SK-N-SH (cell line): ENCODE results near the gene PRKAR1A. TPM values are rescaled to one million over a fixed set of nuclear protein-coding genes. Genes with fewer than 3 reads are reported as not detected.

ENCODE experiments used
- CTCF ChIA-PET: fragments of 300-600, 350-600 bp; formaldehyde crosslinking; extraction: SDS; loops from one replicate; lab custom pipeline; 2021; lab: Yijun Ruan, JAX
- POLR2A ChIA-PET: fragments of 350-600 bp; sonication (Branson Sonifier 250); formaldehyde crosslinking; extraction: SDS; loops from one replicate; lab custom pipeline; 2020; ENCODE audit warnings: antibody characterized with exemption, inconsistent platforms; lab: Yijun Ruan, JAX
- DNase-seq: peaks from one replicate; pipeline ENCODE4 v3.0.0; 2012
- H2AFZ ChIP-seq: fragments of 200-600 bp; sonication (generic); 2 replicates; pipeline ENCODE4 v1.8.1; 2016; ENCODE audit warnings: antibody characterized with exemption, mild to moderate bottlenecking, low read depth
- H3F3A ChIP-seq: fragments of 200-600 bp; sonication (generic); replicated peaks from 2 replicates; pipeline ENCODE3; 2016; ENCODE audit warnings: antibody characterized with exemption, mild to moderate bottlenecking; ENCODE audit not compliant: insufficient read depth
- H3K27ac ChIP-seq, 2 experiments: fragments of 200-500 bp in 1 of 2; fragments of 200-600 bp in 1 of 2; sonication (Bioruptor generic) in 1 of 2; sonication (generic), shearing (Covaris generic) in 1 of 2; 2 replicates each; pipeline versions ENCODE4 v1.5.1 to v1.6.1; 2014 to 2016; ENCODE audit warnings: low read depth in 2 of 2, inconsistent platforms in 1 of 2, low read length in 1 of 2, mild to moderate bottlenecking in 1 of 2, mixed read lengths in 1 of 2
- H3K27me3 ChIP-seq: fragments of 200-600 bp; sonication (generic), shearing (Covaris generic); 2 replicates; pipeline ENCODE4 v1.6.1; 2016; ENCODE audit warnings: mixed run types; ENCODE audit not compliant: insufficient read depth
- H3K36me3 ChIP-seq, 2 experiments: fragments of 200-500 bp in 1 of 2; fragments of 200-600 bp in 1 of 2; sonication (Bioruptor generic) in 1 of 2; sonication (generic) in 1 of 2; replicated peaks in 1 of 2; 2 replicates each; pipeline versions ENCODE3 to v1.5.1; 2014 to 2016; ENCODE audit warnings: low read length in 1 of 2, mild to moderate bottlenecking in 1 of 2; ENCODE audit not compliant: insufficient read depth in 2 of 2, control insufficient read depth in 1 of 2
- H3K4me1 ChIP-seq, 2 experiments: fragments of 200-500 bp in 1 of 2; fragments of 200-600 bp in 1 of 2; sonication (Bioruptor generic) in 1 of 2; sonication (generic), shearing (Covaris generic) in 1 of 2; 2 replicates each; pipeline versions ENCODE4 v1.5.1 to v1.6.1; 2014 to 2016; ENCODE audit warnings: low read depth in 1 of 2, low read length in 1 of 2, mixed run types in 1 of 2; ENCODE audit not compliant: insufficient read depth in 2 of 2, control insufficient read depth in 1 of 2
- H3K4me2 ChIP-seq: fragments of 200-600 bp; sonication (generic), shearing (Covaris generic); 2 replicates; pipeline ENCODE4 v1.6.1; 2017; ENCODE audit warnings: mixed run types
- H3K4me3 ChIP-seq, 2 experiments: fragments of 200-500 bp in 1 of 2; fragments of 200-600 bp in 1 of 2; sonication (Bioruptor generic) in 1 of 2; sonication (generic), shearing (Covaris generic) in 1 of 2; 2 replicates each; pipeline versions ENCODE4 v1.5.1 to v1.8.1; 2014 to 2016; ENCODE audit warnings: low read depth in 2 of 2, inconsistent platforms in 1 of 2, low read length in 1 of 2, mild to moderate bottlenecking in 1 of 2, mixed read lengths in 1 of 2, moderate library complexity in 1 of 2
- H3K79me2 ChIP-seq: fragments of 200-600 bp; sonication (generic); 2 replicates; pipeline ENCODE4 v1.8.1; 2017; ENCODE audit warnings: mild to moderate bottlenecking; ENCODE audit not compliant: insufficient read depth
- H3K9ac ChIP-seq: fragments of 200-600 bp; sonication (generic); 2 replicates; pipeline ENCODE4 v1.6.1; 2017; ENCODE audit warnings: mixed run types
- H3K9me2 ChIP-seq: fragments of 200-600 bp; sonication (generic); 2 replicates; pipeline ENCODE4 v1.6.1; 2017; ENCODE audit warnings: mixed run types
- H3K9me3 ChIP-seq: fragments of 200-600 bp; sonication (generic); 2 replicates; pipeline ENCODE4 v1.6.1; 2017; ENCODE audit warnings: mixed run types, mild to moderate bottlenecking, moderate library complexity
- H4K20me1 ChIP-seq: fragments of 200-600 bp; sonication (generic); 2 replicates; pipeline ENCODE4 v1.6.1; 2017; ENCODE audit warnings: mild to moderate bottlenecking, mixed run types; ENCODE audit not compliant: insufficient read depth
- CTCF ChIP-seq: fragments of 200-600 bp; sonication (generic); IDR thresholded peaks from 2 replicates; pipeline ENCODE4 v1.6.1; 2017; ENCODE audit warnings: antibody characterized with exemption, mild to moderate bottlenecking, moderate library complexity
- EP300 ChIP-seq, 2 experiments: IDR thresholded peaks; 2 replicates each; pipeline versions ENCODE4 v1.4.0 to v1.6.1; 2012; ENCODE audit warnings: borderline replicate concordance in 1 of 2, low read depth in 1 of 2, low read length in 1 of 2
- EZH2phosphoT487 ChIP-seq: fragments of 200-600 bp; sonication (generic); IDR thresholded peaks from 2 replicates; pipeline ENCODE4 v1.6.1; 2017; ENCODE audit warnings: low read depth, mixed run types, mild to moderate bottlenecking, antibody characterized with exemption, moderate library complexity, borderline replicate concordance
- FOXM1 ChIP-seq: IDR thresholded peaks from 2 replicates; pipeline ENCODE4 v1.4.0; 2012; ENCODE audit warnings: low read depth, mild to moderate bottlenecking
- GABPA ChIP-seq: IDR thresholded peaks from 2 replicates; pipeline ENCODE4 v1.4.0; 2012; ENCODE audit warnings: low read depth, mild to moderate bottlenecking
- GATA2 ChIP-seq: sonication (generic); formaldehyde crosslinking; IDR thresholded peaks from 2 replicates; pipeline ENCODE4 v1.5.0; 2020; ENCODE audit warnings: mild to moderate bottlenecking, missing genetic modification reagents
- JUND ChIP-seq: IDR thresholded peaks from 2 replicates; pipeline ENCODE4 v1.4.0; 2012
- NFIC ChIP-seq: IDR thresholded peaks from 2 replicates; pipeline ENCODE4 v1.4.0; 2012; ENCODE audit warnings: borderline replicate concordance
- NRF1 ChIP-seq: IDR thresholded peaks from 2 replicates; pipeline ENCODE4 v1.6.1; 2012; ENCODE audit warnings: low read depth, mild to moderate bottlenecking, low read length
- PBX3 ChIP-seq: IDR thresholded peaks from 2 replicates; pipeline ENCODE4; 2012
- RAD21 ChIP-seq: IDR thresholded peaks from 2 replicates; pipeline ENCODE4 v1.6.1; 2012; ENCODE audit warnings: mild to moderate bottlenecking, low read length
- RCOR1 ChIP-seq: fragments of 150-350 bp; IDR thresholded peaks from 2 replicates; pipeline ENCODE4 v1.6.1; 2017; ENCODE audit warnings: antibody characterized with exemption, low read length
- RXRA ChIP-seq: IDR thresholded peaks from 2 replicates; pipeline ENCODE4 v1.4.0; 2012; ENCODE audit warnings: low read depth, mild to moderate bottlenecking, borderline replicate concordance
- SIN3A ChIP-seq: IDR thresholded peaks from 2 replicates; pipeline ENCODE4 v1.6.1; 2012; ENCODE audit warnings: low read depth, mild to moderate bottlenecking, low read length, moderate library complexity, borderline replicate concordance
- TCF12 ChIP-seq: IDR thresholded peaks from 2 replicates; pipeline ENCODE4 v1.4.0; 2012
- WGBS: methylation state at CpG from one replicate; pipeline ENCODE4 v1.1.6; 2017; ENCODE audit warnings: low lambda C conversion rate; 5-methylcytosine and 5-hydroxymethylcytosine counted together
- polyA plus RNA-seq, 3 experiments: library from polyadenylated mRNA; depleted of rRNA; stranded (reverse); fragments of >200 nt; gene quantifications; 2 replicates each; pipeline ENCODE4 v1.2.3, GENCODE V29; 2012
- TF ChIP-seq, protein P1 (sequence below): IDR thresholded peaks from 2 replicates; pipeline ENCODE4 v1.4.0; 2012; ENCODE audit warnings: low read depth, borderline replicate concordance

PRKAR1A gene
- polyA plus RNA-seq, 1 of the 3 experiments (the other 2 are of a cell fraction) = 195 TPM

DNA sequence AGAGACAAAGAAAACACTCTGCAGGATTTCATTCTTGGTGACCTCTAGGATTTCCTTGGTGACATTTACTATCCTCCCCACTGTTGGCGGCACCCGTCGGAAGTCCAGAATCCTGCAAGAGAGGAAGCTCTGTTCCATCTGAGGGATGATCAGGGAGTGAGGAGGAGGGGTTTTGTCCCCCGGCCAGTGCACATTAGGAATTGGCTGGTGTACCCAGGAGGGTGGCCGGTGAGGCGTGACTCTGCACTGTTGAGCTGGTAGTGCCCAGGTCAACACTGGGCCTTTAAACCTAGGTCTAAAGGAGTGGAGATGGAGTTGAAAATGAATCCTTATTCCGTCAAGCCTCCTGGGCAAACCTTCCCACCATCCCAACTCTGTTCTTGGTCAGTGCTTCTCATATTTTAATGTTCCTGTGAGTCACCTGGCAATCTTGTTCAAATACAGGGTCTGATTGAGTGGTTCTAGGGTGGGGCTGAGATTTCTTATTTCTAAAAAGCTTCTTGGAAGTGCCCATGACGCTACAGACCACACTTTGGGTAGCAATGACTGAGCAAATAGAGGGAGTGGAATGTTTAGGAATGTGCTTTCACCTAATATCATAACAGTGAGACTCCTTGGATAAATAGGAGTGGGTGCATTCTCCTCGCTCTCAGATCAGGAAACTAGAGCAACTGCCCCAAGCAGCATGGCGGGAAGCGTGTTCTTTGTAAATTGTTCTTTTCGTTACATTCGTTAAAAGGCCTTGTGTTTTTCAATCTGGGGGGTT is 30.7 kb downstream of the PRKAR1A start:
- 95% methylated on average over 13 of the region's 13 CpGs for WGBS
- CTCF ChIA-PET = interaction anchor here (1.2 kb wide), 1 partner anchor 9 kb away, joined by 3 read pairs; no protein-coding TSS in a partner anchor
- no peak for DNase-seq
- Histone ChIP-seq H3K36me3 (peaks cover 0 to 27% of the 10 kb centered on the region in 2 experiments), H3K4me1 (no peaks in the 10 kb centered on the region), H3K9ac (no peak overlapping the region), H3K9me3 (no peaks in the 10 kb centered on the region), H3K27me3 (no peaks in the 10 kb centered on the region), H3K27ac (no peak overlapping the region), H3K79me2 (no peaks in the 10 kb centered on the region), H3K4me2 (no peak overlapping the region), H3K9me2 (no peaks in the 10 kb centered on the region), H4K20me1 (no peaks in the 10 kb centered on the region), H3K4me3 (no peak overlapping the region), H3F3A (no peaks in the 10 kb centered on the region), H2AFZ (no peak overlapping the region)
- POLR2A ChIA-PET = interaction anchor here (0.9 kb wide), 1 partner anchor 295 kb away, joined by 3 read pairs; the partner anchor contains the start of gene AMZ2
- no peak for TF ChIP-seq EP300 (IDR thresholded peaks at IDR 0.05; ENCODE audit: borderline replicate concordance in 1 of 2, low read depth in 1 of 2, low read length in 1 of 2)
- no peak for TF ChIP-seq TCF12
- TF ChIP-seq PBX3 = no peak
- no peak for TF ChIP-seq CTCF
- no peak for TF ChIP-seq RXRA
- TF ChIP-seq GATA2 = no peak
- TF ChIP-seq, protein P1, sequence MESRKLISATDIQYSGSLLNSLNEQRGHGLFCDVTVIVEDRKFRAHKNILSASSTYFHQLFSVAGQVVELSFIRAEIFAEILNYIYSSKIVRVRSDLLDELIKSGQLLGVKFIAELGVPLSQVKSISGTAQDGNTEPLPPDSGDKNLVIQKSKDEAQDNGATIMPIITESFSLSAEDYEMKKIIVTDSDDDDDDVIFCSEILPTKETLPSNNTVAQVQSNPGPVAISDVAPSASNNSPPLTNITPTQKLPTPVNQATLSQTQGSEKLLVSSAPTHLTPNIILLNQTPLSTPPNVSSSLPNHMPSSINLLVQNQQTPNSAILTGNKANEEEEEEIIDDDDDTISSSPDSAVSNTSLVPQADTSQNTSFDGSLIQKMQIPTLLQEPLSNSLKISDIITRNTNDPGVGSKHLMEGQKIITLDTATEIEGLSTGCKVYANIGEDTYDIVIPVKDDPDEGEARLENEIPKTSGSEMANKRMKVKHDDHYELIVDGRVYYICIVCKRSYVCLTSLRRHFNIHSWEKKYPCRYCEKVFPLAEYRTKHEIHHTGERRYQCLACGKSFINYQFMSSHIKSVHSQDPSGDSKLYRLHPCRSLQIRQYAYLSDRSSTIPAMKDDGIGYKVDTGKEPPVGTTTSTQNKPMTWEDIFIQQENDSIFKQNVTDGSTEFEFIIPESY = no peak
- no peak for TF ChIP-seq SIN3A
- TF ChIP-seq FOXM1 = no peak
- no peak for TF ChIP-seq RCOR1
- TF ChIP-seq NRF1 = no peak
- no peak for TF ChIP-seq NFIC
- TF ChIP-seq EZH2phosphoT487 = no peak
- TF ChIP-seq RAD21 = no peak
- no peak for TF ChIP-seq GABPA
- no peak for TF ChIP-seq JUND
